Hepatocyte (in vitro differentiated cells): ENCODE results near the gene ABCB8.

Experiments
- EZH2 ChIP-seq: fragments of 200-600 bp; sonication (generic); IDR thresholded peaks from 2 replicates; pipeline ENCODE4 v1.6.1; 2016; ENCODE audit warnings: antibody characterized with exemption, mild to moderate bottlenecking, borderline replicate concordance
- TF ChIP-seq, protein P1 (sequence below): fragments of 200-600 bp; sonication (generic); IDR thresholded peaks from 2 replicates; pipeline ENCODE4 v1.5.1; 2016; ENCODE audit warnings: antibody characterized with exemption, mild to moderate bottlenecking; ENCODE audit not compliant: poor library complexity

DNA sequence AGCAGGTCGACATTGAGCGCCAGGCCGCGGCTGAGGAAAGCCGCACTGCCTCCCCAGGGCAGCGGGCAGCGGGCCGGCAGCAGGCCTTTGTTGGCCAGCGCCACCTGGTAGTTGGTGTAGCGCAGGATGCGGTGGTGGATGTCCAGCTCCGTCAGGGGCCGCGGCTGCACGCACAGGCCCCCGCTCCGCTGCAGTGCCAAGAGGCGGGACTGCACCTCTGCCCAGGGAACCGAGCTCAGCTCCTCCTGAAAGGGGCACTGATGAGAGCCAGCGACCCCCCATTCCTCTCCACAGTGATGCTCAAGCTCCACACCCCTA, 9.2 kb upstream of the ABCB8 start:
- TF ChIP-seq, protein P1, sequence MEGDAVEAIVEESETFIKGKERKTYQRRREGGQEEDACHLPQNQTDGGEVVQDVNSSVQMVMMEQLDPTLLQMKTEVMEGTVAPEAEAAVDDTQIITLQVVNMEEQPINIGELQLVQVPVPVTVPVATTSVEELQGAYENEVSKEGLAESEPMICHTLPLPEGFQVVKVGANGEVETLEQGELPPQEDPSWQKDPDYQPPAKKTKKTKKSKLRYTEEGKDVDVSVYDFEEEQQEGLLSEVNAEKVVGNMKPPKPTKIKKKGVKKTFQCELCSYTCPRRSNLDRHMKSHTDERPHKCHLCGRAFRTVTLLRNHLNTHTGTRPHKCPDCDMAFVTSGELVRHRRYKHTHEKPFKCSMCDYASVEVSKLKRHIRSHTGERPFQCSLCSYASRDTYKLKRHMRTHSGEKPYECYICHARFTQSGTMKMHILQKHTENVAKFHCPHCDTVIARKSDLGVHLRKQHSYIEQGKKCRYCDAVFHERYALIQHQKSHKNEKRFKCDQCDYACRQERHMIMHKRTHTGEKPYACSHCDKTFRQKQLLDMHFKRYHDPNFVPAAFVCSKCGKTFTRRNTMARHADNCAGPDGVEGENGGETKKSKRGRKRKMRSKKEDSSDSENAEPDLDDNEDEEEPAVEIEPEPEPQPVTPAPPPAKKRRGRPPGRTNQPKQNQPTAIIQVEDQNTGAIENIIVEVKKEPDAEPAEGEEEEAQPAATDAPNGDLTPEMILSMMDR, result no peak
- no peak for TF ChIP-seq EZH2
